ENCODE results near the gene CRLF3.
"Not testable (repeated sequence)": the region's sequence is repeated elsewhere in the genome, so short reads cannot be mapped to it uniquely, and the experiment has no call there.

CRLF3 gene

GRCh38 chr17:30816165-30816564 lies 8.3 kb downstream of the CRLF3 start:
- DNase-seq, result no peak

GRCh38 chr17:30814860-30815259 lies 9.6 kb downstream of the CRLF3 start:
- not testable (repeated sequence) for DNase-seq

GRCh38 chr17:30814236-30814635 lies 10.3 kb downstream of the CRLF3 start:
- not testable (repeated sequence) for DNase-seq

GRCh38 chr17:30812218-30813177 lies 12.0 kb downstream of the CRLF3 start:
- no peak for DNase-seq

GRCh38 chr17:30809867-30810266 lies 14.6 kb downstream of the CRLF3 start:
- no peak for DNase-seq

- DNase-seq, result no peak
These were observed 15.7 kb downstream of the CRLF3 start for GRCh38 chr17:30808785-30809286.

GRCh38 chr17:30807896-30808295 lies 16.6 kb downstream of the CRLF3 start:
- no peak for DNase-seq

GRCh38 chr17:30805944-30806456 lies 18.5 kb downstream of the CRLF3 start:
- no peak for DNase-seq

GRCh38 chr17:30801671-30802070 lies 22.8 kb downstream of the CRLF3 start:
- no peak for DNase-seq

- no peak for DNase-seq
These were observed 28.5 kb downstream of the CRLF3 start for GRCh38 chr17:30796016-30796415.

- no peak for DNase-seq
These were observed 30.1 kb downstream of the CRLF3 start for GRCh38 chr17:30794372-30794771.

GRCh38 chr17:30793282-30793977 lies 31.1 kb downstream of the CRLF3 start:
- no peak for DNase-seq

- DNase-seq, result no peak
These were observed 34.2 kb downstream of the CRLF3 start for GRCh38 chr17:30790279-30790678.

- no peak for DNase-seq
These were observed 35.6 kb downstream of the CRLF3 start for GRCh38 chr17:30788918-30789317.

- DNase-seq, result no peak
These were observed 42.3 kb downstream of the CRLF3 start for GRCh38 chr17:30782206-30782605.

- DNase-seq, result no peak
These were observed 44.1 kb downstream of the CRLF3 start for GRCh38 chr17:30780343-30780742.

- DNase-seq, result not testable (repeated sequence)
These were observed 55.7 kb downstream of the CRLF3 start for GRCh38 chr17:30768771-30769170.

GRCh38 chr17:30767641-30768404 lies 56.7 kb downstream of the CRLF3 start:
- not testable (repeated sequence) for DNase-seq

- DNase-seq, result no peak
These were observed 63.4 kb downstream of the CRLF3 start for GRCh38 chr17:30761060-30761459.

GRCh38 chr17:30753291-30753690 lies 71.2 kb downstream of the CRLF3 start:
- not testable (repeated sequence) for DNase-seq

GRCh38 chr17:30750982-30751381 lies 73.5 kb downstream of the CRLF3 start:
- DNase-seq, result not testable (repeated sequence)

Measured in nucleus accumbens (tissue), 56 donors.